Liver (tissue), 3 donors: ENCODE data around the gene FAM107A.

ENCODE experiments used
- ATF3 ChIP-seq: IDR thresholded peaks from 2 replicates; pipeline ENCODE4 v1.6.1; 2016; ENCODE audit warnings: antibody characterized with exemption
- CTCF ChIP-seq: fragments of 150-350 bp; IDR thresholded peaks from 2 replicates; pipeline ENCODE4 v1.5.1; 2017; ENCODE audit warnings: improper control_type of control experiment, low read depth, low read length; ENCODE audit not compliant: missing input control
- SP1 ChIP-seq: IDR thresholded peaks from 2 replicates; pipeline ENCODE4 v1.6.1; 2018; ENCODE audit warnings: antibody characterized with exemption, mild to moderate bottlenecking
- TAF1 ChIP-seq: conservative IDR thresholded peaks from 2 replicates; pipeline ENCODE4 v1.6.1; 2016; ENCODE audit warnings: antibody characterized with exemption, mild to moderate bottlenecking
- TF ChIP-seq, protein P1 (sequence below): IDR thresholded peaks from 2 replicates; pipeline ENCODE4 v1.6.1; 2016; ENCODE audit warnings: antibody characterized with exemption
- donor health status: healthy.
- donor health status: healthy.

DNA sequence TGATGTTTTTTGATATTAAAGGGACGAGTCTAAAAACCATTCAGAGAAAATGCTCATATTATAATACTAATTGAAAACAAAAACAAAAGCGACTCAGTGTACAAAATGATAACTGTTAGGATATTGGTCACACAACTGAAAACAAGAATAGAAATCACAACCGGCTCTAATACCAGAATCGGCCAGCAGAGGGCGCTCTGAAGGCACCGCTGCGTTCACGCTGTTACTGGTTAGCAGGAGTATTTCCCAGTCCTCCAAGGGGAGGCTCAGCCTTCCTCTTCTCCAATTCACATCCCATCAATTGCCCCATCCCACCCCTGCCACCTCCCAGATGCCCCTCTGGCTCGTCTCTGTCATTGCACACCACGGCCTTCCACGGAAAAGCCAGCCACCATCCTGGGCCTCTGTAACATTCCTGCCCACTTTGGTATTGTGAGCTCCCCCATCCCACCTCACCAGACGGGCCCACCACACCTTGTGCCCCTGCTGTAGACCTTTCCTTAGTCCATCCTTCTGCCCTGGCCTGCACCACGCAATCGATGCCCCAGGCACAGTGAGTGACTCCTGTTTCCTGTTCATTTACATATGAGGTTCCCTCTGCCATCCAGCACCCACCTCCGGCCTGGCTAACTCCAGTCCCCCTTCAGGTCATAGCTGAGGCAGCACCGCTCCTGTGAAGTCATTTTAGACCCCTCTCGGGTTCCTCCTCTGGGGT lies 8.5 kb downstream of the FAM107A start:
- TF ChIP-seq CTCF (peak; percentile 97), ATF3 (no peak), TAF1 (no peak), SP1 (no peak)
- TF ChIP-seq, protein P1, sequence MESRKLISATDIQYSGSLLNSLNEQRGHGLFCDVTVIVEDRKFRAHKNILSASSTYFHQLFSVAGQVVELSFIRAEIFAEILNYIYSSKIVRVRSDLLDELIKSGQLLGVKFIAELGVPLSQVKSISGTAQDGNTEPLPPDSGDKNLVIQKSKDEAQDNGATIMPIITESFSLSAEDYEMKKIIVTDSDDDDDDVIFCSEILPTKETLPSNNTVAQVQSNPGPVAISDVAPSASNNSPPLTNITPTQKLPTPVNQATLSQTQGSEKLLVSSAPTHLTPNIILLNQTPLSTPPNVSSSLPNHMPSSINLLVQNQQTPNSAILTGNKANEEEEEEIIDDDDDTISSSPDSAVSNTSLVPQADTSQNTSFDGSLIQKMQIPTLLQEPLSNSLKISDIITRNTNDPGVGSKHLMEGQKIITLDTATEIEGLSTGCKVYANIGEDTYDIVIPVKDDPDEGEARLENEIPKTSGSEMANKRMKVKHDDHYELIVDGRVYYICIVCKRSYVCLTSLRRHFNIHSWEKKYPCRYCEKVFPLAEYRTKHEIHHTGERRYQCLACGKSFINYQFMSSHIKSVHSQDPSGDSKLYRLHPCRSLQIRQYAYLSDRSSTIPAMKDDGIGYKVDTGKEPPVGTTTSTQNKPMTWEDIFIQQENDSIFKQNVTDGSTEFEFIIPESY: no peak
